ENCODE data around the gene DPEP2. TPM values are rescaled to one million over a fixed set of nuclear protein-coding genes. Genes with fewer than 3 reads are reported as not detected.
"Not testable (repeated sequence)": the region's sequence is repeated elsewhere in the genome, so short reads cannot be mapped to it uniquely, and the experiment has no call there.

Gene DPEP2, protein sequence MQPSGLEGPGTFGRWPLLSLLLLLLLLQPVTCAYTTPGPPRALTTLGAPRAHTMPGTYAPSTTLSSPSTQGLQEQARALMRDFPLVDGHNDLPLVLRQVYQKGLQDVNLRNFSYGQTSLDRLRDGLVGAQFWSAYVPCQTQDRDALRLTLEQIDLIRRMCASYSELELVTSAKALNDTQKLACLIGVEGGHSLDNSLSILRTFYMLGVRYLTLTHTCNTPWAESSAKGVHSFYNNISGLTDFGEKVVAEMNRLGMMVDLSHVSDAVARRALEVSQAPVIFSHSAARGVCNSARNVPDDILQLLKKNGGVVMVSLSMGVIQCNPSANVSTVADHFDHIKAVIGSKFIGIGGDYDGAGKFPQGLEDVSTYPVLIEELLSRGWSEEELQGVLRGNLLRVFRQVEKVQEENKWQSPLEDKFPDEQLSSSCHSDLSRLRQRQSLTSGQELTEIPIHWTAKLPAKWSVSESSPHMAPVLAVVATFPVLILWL
- total RNA-seq (ENCODE audit: unreplicated experiment) = 1.0 TPM
- long read RNA-seq, partial matches to known transcripts = 0 of 1 reads
- long read RNA-seq, other reads (novel, unspliced or antisense) = 1 of 1 reads

DNA sequence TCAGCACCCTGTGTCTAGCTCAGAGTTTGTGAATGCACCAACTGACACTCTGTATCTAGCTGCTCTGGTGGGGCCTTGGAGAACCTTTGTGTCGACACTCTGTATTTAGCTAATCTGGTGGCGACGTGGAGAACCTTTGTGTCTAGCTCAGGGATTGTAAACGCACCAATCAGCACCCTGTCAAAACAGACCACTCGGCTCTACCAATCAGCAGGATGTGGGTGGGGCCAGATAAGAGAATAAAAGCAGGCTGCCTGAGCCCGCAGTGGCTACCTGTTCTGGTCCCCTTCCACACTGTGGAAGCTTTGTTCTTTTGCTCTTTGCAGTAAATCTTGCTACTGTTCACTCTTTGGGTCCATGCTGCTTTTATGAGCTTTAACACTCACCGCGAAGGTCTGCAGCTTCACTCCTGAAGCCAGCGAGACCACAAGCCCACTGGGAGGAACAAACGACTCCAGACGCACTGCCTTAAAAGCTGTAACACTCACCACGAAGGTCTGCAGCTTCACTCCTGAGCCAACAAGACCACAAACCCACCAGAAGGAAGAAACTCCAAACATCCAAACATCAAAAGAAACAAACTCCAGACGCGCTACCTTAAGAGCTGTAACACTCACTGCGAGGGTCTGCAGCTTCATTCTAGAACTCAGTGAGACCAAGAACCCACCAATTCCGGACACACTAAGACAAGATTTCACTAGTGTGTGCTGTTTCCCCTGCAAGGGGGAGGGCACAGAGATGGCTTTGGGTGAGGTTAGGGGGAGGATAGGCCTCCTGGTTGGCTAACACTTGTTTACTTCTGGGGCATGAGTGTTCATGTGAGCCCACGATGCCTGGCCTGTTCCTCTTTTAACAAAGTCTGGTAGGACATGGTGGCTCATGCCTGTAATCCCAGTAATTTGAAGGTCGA lies at the start of gene DPEP2:
DPEP2 (minus strand) TSS at position 706 of the 910 bp plus-strand sequence. CDS start 6,272 bp downstream, outside the sequence.
- H3K36me3 Mint-ChIP-seq (ENCODE audit: low read depth, unreplicated experiment); H3K27me3 Mint-ChIP-seq (ENCODE audit: unreplicated experiment); DNase-seq (ENCODE audit: low spot score); H3K9me3 Mint-ChIP-seq (ENCODE audit: unreplicated experiment); H3K4me3 Mint-ChIP-seq (ENCODE audit: unreplicated experiment): not testable (repeated sequence)
- Mint-ChIP-seq H3K4me1 (ENCODE audit: unreplicated experiment) (peaks cover 19% of the 10 kb centered on the region), H3K27ac (ENCODE audit: unreplicated experiment) (peak within 1 kb of the TSS; percentile 45)

DNA sequence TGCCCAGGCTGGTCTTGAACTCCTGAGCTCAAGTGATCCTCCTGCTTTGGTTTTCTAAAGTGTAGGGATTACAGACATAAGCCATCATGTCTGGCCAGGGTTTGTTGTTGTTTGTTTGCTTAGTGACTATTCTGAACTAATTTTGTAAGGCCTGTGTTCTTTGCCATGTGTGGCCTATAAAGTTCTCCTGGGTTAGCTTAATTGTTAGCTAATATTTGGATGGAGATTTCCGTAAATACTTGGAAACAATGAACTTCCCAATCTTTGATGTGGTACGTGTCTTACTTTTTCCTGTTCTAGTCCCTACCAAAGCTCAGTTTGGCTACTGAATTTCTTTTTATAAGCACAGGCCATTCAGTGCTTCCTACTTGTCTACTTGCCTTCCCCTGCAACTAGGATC lies 48.7 kb upstream of the DPEP2 start:
- H3K27ac Mint-ChIP-seq (ENCODE audit: unreplicated experiment) = no peak overlapping the region
- H3K4me1 Mint-ChIP-seq (ENCODE audit: unreplicated experiment) = peaks cover 2% of the 10 kb centered on the region
- no peak overlapping the region for H3K4me3 Mint-ChIP-seq (ENCODE audit: unreplicated experiment)
- TF ChIP-seq, protein P1, sequence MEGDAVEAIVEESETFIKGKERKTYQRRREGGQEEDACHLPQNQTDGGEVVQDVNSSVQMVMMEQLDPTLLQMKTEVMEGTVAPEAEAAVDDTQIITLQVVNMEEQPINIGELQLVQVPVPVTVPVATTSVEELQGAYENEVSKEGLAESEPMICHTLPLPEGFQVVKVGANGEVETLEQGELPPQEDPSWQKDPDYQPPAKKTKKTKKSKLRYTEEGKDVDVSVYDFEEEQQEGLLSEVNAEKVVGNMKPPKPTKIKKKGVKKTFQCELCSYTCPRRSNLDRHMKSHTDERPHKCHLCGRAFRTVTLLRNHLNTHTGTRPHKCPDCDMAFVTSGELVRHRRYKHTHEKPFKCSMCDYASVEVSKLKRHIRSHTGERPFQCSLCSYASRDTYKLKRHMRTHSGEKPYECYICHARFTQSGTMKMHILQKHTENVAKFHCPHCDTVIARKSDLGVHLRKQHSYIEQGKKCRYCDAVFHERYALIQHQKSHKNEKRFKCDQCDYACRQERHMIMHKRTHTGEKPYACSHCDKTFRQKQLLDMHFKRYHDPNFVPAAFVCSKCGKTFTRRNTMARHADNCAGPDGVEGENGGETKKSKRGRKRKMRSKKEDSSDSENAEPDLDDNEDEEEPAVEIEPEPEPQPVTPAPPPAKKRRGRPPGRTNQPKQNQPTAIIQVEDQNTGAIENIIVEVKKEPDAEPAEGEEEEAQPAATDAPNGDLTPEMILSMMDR (IDR thresholded peaks at IDR 0.05; ENCODE audit: unreplicated experiment) = no peak
- H3K9me3 Mint-ChIP-seq (ENCODE audit: unreplicated experiment) = no peaks in the 10 kb centered on the region
- H3K27me3 Mint-ChIP-seq (ENCODE audit: unreplicated experiment) = peaks cover 3% of the 10 kb centered on the region
- H3K36me3 Mint-ChIP-seq (ENCODE audit: low read depth, unreplicated experiment) = peaks cover 3% of the 10 kb centered on the region
- DNase-seq (ENCODE audit: low spot score) = no peak

DNA sequence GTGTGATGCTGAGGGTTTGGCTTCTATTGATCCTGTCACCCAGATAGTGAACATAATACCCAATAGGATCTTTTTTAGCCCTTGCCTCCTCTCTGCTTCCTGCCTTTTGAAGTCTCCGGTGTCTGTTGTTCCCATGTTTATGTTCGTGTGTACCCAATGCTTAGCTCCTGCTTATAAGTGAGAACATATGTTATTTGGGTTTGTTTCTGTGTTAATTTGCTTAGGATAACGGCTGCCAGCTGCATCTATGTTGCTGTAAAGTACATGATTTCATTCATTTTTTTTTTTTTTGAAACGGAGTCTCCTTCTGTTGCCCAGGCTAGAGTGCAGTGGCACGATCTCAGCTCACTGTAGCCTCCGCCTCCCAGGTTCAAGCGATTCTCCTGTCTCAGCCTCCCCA lies 46.8 kb upstream of the DPEP2 start:
- Mint-ChIP-seq H3K27ac (ENCODE audit: unreplicated experiment) (no peak overlapping the region), H3K27me3 (ENCODE audit: unreplicated experiment) (peaks cover 5% of the 10 kb centered on the region), H3K4me3 (ENCODE audit: unreplicated experiment) (peak overlapping the region; percentile 60), H3K4me1 (ENCODE audit: unreplicated experiment) (peaks cover 2% of the 10 kb centered on the region), H3K9me3 (ENCODE audit: unreplicated experiment) (no peaks in the 10 kb centered on the region), H3K36me3 (ENCODE audit: low read depth, unreplicated experiment) (peaks cover 3% of the 10 kb centered on the region)
- TF ChIP-seq, protein P1 (IDR thresholded peaks at IDR 0.05; ENCODE audit: unreplicated experiment) = no peak
- DNase-seq (ENCODE audit: low spot score) = no peak

DNA sequence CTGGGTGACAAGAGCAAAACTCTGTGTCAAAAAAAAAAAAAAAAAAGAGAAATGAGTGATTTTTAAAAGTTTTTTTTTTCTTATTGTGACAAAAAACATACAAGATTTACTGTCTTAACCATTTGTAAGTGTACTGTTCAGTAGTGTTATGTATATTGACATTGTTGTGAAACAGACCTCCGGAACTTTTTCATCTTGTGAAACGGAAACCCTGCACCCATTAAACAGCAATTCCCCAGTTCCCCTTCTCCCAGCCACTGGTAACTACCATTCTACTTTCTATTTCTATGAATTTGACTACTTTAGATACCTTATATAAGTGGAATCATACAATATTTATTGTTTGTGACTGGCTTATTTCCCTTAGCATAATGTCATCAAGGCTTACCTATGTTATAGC lies 42.5 kb upstream of the DPEP2 start:
- Mint-ChIP-seq H3K36me3 (ENCODE audit: low read depth, unreplicated experiment) (peaks cover 8% of the 10 kb centered on the region), H3K4me3 (ENCODE audit: unreplicated experiment) (no peak overlapping the region), H3K27ac (ENCODE audit: unreplicated experiment) (no peak overlapping the region), H3K9me3 (ENCODE audit: unreplicated experiment) (no peaks in the 10 kb centered on the region), H3K4me1 (ENCODE audit: unreplicated experiment) (peaks cover 14% of the 10 kb centered on the region), H3K27me3 (ENCODE audit: unreplicated experiment) (peaks cover 7% of the 10 kb centered on the region)
- TF ChIP-seq, protein P1 (IDR thresholded peaks at IDR 0.05; ENCODE audit: unreplicated experiment) = no peak
- no peak for DNase-seq (ENCODE audit: low spot score)

DNA sequence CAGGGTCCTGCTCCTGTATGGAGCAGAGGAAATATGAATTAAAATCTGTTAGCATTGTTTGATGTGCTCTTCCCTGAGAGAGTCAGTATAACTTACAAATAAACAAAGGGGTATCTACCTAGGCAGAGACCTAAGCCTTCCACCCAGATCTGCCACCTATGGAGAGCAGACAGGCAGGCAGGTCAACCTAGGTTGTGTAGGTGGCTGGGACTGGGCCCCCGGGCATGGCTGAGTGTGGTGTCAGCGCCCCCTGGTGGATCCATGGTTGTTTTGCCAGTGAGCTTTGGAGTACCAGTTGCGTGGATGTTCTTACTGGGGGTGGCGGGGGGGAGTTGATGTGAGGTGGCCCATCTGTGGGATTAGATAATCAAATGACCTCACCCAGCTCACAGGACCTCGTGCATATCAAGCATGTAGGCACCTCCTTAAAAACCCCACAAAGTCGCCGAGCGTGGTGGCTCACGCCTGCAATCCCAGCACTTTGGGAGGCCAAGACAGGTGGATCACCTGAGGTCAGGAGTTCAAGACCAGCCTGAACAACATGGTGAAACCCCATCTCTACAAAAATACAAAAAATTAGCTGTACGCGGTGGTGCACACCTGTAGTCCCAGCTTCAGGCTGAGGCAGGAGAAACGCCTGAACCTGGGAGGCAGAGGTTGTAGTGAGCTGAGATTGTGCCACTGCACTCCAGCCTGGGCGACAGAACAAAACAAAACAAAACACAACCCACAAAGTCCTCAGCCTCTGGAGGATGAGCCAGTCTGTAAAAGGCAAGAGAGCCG lies 41.4 kb upstream of the DPEP2 start:
- H3K9me3 Mint-ChIP-seq (ENCODE audit: unreplicated experiment) = no peaks in the 10 kb centered on the region
- H3K36me3 Mint-ChIP-seq (ENCODE audit: low read depth, unreplicated experiment) = peaks cover 7% of the 10 kb centered on the region
- TF ChIP-seq, protein P1 (IDR thresholded peaks at IDR 0.05; ENCODE audit: unreplicated experiment) = peak; percentile 90
- peak; percentile 86 for DNase-seq (ENCODE audit: low spot score)
- H3K4me3 Mint-ChIP-seq (ENCODE audit: unreplicated experiment) = no peak overlapping the region
- peaks cover 12% of the 10 kb centered on the region for H3K4me1 Mint-ChIP-seq (ENCODE audit: unreplicated experiment)
- no peak overlapping the region for H3K27ac Mint-ChIP-seq (ENCODE audit: unreplicated experiment)
- H3K27me3 Mint-ChIP-seq (ENCODE audit: unreplicated experiment) = peaks cover 8% of the 10 kb centered on the region

All from endothelial cell (in vitro differentiated cells).